Measurements from ENCODE around the gene PRDM16. TPM values are rescaled to one million over a fixed set of nuclear protein-coding genes. Genes with fewer than 3 reads are reported as not detected.

Gene PRDM16
- total and polyA plus RNA-seq, 2 of the 8 experiments (the other 6 are each of a cell fraction or from before 2014, with no cell fraction given): 0.39 to 0.43 TPM

DNA sequence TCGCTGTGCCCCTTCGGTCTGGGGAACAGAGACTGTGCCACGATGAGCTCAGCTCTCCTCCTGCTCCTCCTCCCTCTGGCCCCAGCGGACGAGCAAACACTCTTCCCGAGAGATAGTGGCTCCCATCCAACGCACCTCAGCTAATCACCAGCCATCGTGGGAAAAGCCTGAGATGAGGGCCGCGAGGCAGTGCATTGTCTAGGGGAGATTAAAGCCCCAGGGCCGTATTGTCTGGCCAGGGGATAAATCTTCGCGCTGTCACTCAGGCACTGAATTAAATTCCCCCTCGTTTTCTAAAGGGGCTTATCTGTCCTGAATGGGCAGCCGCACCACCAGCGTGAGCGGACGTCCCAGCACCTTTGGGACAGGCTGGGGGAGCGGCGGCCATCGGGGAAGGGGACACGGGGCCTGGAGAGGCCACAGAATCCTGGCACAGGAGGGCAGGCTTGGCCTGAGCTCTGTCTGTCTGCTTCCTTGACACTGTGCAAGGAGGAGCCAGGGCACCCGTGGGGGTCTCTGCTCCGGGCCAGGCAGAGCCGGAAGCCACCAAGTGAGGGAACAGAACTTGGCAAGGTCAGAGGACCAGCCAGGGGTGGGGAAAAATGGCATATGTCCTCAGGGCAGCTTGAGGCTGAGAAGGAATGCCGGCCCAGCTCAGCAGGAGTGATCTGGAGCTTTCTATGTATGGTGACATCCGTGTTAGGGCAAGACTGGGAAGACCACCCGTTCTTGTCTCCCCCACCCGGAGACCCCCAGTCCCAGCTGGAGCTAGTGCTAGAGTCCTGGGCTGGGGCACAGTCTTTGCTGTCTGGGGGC, 32.3 kb downstream of the PRDM16 start:
- WGBS, 2 experiments (ENCODE audit: extremely low coverage in 1 of 2, insufficient coverage in 1 of 2, insufficient read length in 1 of 2, insufficient replicate concordance in 2 of 2, low coverage in 1 of 2, low lambda C conversion rate in 2 of 2, missing lambda C conversion rate in 1 of 2): 89% methylated on average over 25 of the region's 29 CpGs; no CpG with 5 or more reads in 1 of the 2 experiments
- H4K5ac ChIP-seq (ENCODE audit: insufficient read length, low read depth, low read length): no peak overlapping the region
- peaks cover 0 to 26% (median 20%) of the 10 kb centered on the region in 4 experiments; a peak in 6 of 7 replicates for H3K4me1 ChIP-seq (replicated peaks in 1 of 4; ENCODE audit: control insufficient read depth in 3 of 4, insufficient read depth in 4 of 4, low read length in 3 of 4)
- no peak overlapping the region for H2AK5ac ChIP-seq (ENCODE audit: low read depth, low read length)
- DNase-seq (ENCODE audit: low read depth in 1 of 2, low spot score in 2 of 2): no peak
- no peak overlapping the region for H3K18ac ChIP-seq (ENCODE audit: extremely low read depth, low read length)
- no peak overlapping the region for H2BK15ac ChIP-seq (ENCODE audit: low read length)
- H3K23me2 ChIP-seq (ENCODE audit: low read depth, low read length): no peaks in the 10 kb centered on the region
- no peak overlapping the region for H2BK20ac ChIP-seq (ENCODE audit: low read length)
- H2AFZ ChIP-seq (ENCODE audit: low read length): no peak overlapping the region
- TF ChIP-seq, protein P1, sequence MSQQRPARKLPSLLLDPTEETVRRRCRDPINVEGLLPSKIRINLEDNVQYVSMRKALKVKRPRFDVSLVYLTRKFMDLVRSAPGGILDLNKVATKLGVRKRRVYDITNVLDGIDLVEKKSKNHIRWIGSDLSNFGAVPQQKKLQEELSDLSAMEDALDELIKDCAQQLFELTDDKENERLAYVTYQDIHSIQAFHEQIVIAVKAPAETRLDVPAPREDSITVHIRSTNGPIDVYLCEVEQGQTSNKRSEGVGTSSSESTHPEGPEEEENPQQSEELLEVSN (IDR thresholded peaks at IDR 0.05): no peak
- TF ChIP-seq POLR2AphosphoS5 (IDR thresholded peaks at IDR 0.05; ENCODE audit: low read depth, low read length) (no peak), CBX8 (IDR thresholded peaks at IDR 0.05; ENCODE audit: borderline replicate concordance, low read depth, low read length) (no peak), JUN (IDR thresholded peaks at IDR 0.05; ENCODE audit: low read depth, low read length) (no peak), CTBP2 (IDR thresholded peaks at IDR 0.05; ENCODE audit: borderline replicate concordance, insufficient read depth, insufficient read length, low read length) (no peak), SRF (IDR thresholded peaks at IDR 0.05; ENCODE audit: low read depth, low read length) (no peak), NANOG (IDR thresholded peaks at IDR 0.05; ENCODE audit: insufficient read depth, low read depth, low read length, poor library complexity, severe bottlenecking) (no peak)
- H3K9ac ChIP-seq (replicated peaks in 1 of 4; ENCODE audit: extremely low read depth in 1 of 4, low read depth in 3 of 4, low read length in 3 of 4): no peak overlapping the region
- no peaks in the 10 kb centered on the region for H4K20me1 ChIP-seq (replicated peaks in 1 of 2; ENCODE audit: control insufficient read depth in 1 of 2, insufficient read depth in 2 of 2, low read length in 2 of 2)
- no peak for FAIRE-seq
- H3K4ac ChIP-seq (replicated peaks; ENCODE audit: insufficient read length, low read depth, low read length): no peak overlapping the region
- H3K4me3 ChIP-seq (ENCODE audit: extremely low read depth in 1 of 4, insufficient read depth in 2 of 4, low read depth in 3 of 4, low read length in 4 of 4): no peak overlapping the region
- H3K56ac ChIP-seq (replicated peaks; ENCODE audit: insufficient read length, low read depth, low read length): no peak overlapping the region
- H2BK5ac ChIP-seq (ENCODE audit: low read depth, low read length): no peak overlapping the region
- no peaks in the 10 kb centered on the region for H3K79me1 ChIP-seq (ENCODE audit: low read depth, low read length)
- H2BK120ac ChIP-seq (replicated peaks; ENCODE audit: low read depth, low read length): no peak overlapping the region
- H3K27ac ChIP-seq (ENCODE audit: low read depth, low read length): no peak overlapping the region
- no peak overlapping the region for H3K4me2 ChIP-seq (ENCODE audit: insufficient read depth in 1 of 2, low read depth in 2 of 2, low read length in 2 of 2)
- no peaks in the 10 kb centered on the region for H3K79me2 ChIP-seq (ENCODE audit: control insufficient read depth in 1 of 2, insufficient read depth in 2 of 2, low read length in 2 of 2)
- no peak overlapping the region for H2BK12ac ChIP-seq (ENCODE audit: low read depth, low read length)
- no peak overlapping the region for H3K14ac ChIP-seq (ENCODE audit: insufficient read length)
- POLR2A ChIA-PET (ENCODE audit: partially characterized antibody): no interaction called here
- no peaks in the 10 kb centered on the region for H3K9me3 ChIP-seq (ENCODE audit: insufficient read depth in 2 of 2, low read depth in 1 of 2, low read length in 1 of 2)
- no peak overlapping the region for H3K23ac ChIP-seq (ENCODE audit: insufficient read length)
- H3K27me3 ChIP-seq (replicated peaks in 1 of 4; ENCODE audit: control insufficient read depth in 3 of 4, extremely low read depth in 1 of 4, insufficient read depth in 3 of 4, low read length in 3 of 4): peaks cover 0 to 4% (median 1%) of the 10 kb centered on the region in 4 experiments; a peak in 3 of 7 replicates
- CTCF ChIA-PET (ENCODE audit: partially characterized antibody): interaction anchor here (0.6 to 1.0 kb wide), 5 partner anchors 22 to 1094 kb away, joined by 3 read pairs; no protein-coding TSS in a partner anchor
- no peaks in the 10 kb centered on the region for H3K36me3 ChIP-seq (ENCODE audit: control insufficient read depth in 2 of 4, insufficient read depth in 4 of 4, low read length in 3 of 4)
- H4K91ac ChIP-seq (replicated peaks; ENCODE audit: insufficient read length, low read length): no peak overlapping the region
- H4K8ac ChIP-seq (ENCODE audit: extremely low read depth, insufficient read depth, low read length): peak overlapping the region; percentile 89

All from H1 (cell line).